NCI-H1417 treated with DMSO at 0.1 percent for 48 hours (cell line): ENCODE data around the gene HCN3.
A peak's percentile ranks its signal among the peaks of the same experiment; 100 is the strongest.
"Not testable (repeated sequence)": the region's sequence is repeated elsewhere in the genome, so short reads cannot be mapped to it uniquely, and the experiment has no call there.

Experiments used
- DNase-seq: peaks from one replicate; lab custom pipeline; 2025; lab: John Stamatoyannopoulos, UW

The HCN3 gene

DNA sequence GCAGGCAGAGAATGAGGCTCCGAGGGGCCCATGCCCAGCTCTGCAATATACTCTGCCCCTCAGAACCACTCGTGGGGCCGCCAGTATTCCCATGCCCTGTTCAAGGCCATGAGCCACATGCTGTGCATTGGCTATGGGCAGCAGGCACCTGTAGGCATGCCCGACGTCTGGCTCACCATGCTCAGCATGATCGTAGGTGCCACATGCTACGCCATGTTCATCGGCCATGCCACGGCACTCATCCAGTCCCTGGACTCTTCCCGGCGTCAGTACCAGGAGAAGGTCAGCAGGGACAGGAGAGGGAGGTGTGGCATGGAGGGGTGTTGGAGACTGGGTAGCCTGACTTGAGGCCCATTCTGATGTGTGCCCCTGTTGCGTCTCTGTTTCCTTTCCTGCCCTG is 7.2 kb downstream of the HCN3 start:
- DNase-seq, result no peak

DNA sequence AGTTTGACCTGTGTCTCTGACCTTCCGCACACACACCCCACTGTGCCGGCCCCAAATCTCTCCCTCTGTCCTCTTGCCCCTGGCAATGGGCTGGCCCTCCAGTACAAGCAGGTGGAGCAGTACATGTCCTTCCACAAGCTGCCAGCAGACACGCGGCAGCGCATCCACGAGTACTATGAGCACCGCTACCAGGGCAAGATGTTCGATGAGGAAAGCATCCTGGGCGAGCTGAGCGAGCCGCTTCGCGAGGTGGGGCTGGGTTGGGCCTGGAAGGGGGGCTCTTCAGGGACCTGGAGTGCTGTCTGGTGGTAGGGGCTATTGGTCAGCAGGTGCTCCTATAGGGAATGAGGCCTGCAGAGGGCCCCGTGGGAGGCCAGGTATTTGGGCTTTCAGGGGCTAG is 7.8 kb downstream of the HCN3 start:
- DNase-seq, result no peak

DNA sequence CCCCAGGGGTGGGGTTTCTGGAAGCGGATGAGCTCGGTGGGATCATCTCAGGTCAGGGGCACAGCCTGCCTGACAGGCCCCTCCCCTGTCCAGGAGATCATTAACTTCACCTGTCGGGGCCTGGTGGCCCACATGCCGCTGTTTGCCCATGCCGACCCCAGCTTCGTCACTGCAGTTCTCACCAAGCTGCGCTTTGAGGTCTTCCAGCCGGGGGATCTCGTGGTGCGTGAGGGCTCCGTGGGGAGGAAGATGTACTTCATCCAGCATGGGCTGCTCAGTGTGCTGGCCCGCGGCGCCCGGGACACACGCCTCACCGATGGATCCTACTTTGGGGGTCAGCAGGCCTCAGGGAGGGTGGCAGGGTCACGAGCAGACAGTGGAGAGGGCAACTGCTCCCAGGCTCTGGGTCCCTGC is 8.4 kb downstream of the HCN3 start:
- no peak for DNase-seq

DNA sequence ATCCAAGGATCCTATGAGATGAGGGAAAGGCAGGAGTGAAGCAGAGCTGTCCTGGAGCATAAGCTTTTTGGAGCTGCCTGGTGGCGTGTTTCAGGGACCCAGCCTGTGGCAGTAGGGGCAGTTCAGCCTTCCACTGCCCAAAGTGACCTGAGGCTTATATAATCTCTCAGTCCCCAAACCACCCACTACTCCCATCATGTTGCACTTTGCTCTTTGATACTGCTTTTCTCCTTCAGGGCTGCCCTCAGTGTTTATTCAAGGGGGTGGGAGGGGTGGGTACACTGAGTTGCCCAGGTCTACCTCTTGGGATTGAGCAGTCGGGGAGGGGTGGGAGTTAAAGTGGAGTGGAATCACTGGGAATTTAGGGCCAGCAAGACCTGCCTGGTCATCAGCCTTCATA is 9.3 kb downstream of the HCN3 start:
- DNase-seq, result no peak

DNA sequence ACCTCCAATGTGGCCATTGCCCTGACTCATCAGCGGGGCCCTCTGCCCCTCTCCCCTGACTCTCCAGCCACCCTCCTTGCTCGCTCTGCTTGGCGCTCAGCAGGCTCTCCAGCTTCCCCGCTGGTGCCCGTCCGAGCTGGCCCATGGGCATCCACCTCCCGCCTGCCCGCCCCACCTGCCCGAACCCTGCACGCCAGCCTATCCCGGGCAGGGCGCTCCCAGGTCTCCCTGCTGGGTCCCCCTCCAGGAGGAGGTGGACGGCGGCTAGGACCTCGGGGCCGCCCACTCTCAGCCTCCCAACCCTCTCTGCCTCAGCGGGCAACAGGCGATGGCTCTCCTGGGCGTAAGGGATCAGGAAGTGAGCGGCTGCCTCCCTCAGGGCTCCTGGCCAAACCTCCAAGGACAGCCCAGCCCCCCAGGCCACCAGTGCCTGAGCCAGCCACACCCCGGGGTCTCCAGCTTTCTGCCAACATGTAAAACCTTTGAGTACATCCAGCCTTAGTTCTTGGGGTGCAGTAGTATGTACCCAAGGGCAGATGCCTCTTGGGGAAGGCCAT is 10.8 kb downstream of the HCN3 start:
- DNase-seq, result no peak

DNA sequence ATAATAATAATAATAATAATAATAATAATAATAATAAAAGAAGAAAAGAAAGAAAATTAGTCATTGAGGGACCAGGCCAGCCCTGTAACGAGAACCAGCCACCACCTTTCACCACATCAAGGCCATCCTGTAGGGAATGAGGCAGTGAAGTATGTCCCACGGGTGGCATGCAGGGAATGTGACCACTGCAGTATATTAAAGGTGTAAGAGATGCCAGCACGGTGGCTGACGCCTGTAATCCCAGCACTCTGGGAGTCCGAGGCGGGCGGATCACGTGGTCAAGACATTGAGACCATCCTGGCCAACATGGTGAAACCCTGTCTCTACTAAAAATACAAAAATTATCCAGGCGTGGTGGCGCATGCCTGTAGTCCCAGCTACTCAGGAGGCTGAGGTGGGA is 13.7 kb downstream of the HCN3 start:
- not testable (repeated sequence) for DNase-seq

DNA sequence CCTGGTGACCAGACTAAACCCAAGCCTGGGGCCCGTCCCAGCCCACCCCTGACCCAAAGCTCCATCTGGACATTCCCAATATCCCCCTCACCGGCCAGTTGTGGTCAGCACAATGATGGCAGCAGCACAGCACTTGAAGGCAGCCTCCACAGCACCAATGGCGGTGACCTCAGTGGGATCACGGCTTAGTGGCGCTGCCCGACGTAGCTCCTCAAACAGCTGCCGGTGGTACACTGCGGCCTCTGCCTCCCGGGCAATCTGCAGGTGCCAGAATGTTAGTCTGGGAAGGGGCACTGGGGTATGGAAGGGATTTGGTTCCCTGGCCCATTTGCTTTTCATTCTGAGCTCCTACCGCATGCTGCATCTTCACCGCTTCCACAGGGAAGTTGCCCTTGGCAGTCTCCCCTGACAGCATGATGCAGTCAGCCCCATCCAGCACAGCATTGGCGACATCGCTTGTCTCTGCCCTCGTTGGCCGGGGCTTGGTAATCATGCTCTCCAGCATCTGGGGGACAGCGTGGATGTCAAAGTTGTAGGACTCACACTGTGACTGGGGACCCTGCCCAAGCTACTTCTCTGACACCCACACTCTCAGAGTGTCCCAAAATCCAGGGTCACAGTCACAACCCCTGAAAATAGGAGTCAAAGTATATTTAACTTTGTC is 16.0 kb downstream of the HCN3 start:
- DNase-seq, result no peak

DNA sequence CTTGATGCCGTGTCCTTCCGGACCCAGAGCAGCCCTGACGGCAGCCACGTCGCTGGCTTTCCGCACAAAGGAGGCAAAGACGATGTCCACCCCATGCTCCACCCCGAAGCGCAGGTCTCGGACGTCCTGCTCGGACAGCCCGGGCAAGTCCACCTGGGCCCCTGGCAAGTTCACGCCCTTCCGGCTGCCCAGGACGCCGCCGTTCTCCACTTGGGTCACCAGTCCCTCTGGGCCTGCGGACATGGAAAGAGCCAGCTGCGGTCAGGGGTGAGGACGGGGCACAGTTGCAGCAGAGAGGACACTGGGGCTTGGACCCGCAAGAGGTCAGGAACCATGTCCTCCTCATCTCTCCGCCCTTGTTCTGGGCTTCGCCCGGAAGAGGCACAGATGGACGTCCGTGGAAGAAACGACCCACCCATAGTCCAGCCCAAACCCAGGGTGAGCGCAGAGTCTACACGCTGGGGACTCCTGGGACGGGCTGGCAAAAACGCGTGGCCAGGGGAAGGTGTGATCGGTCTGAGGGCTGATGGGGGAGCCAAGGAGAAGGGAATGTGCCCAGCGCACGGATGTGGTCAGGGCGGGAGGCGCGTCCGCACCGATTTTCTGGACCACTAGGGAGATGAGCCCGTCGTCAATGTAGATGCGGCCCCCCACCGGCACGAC is 17.4 kb downstream of the HCN3 start:
- DNase-seq, result no peak

DNA sequence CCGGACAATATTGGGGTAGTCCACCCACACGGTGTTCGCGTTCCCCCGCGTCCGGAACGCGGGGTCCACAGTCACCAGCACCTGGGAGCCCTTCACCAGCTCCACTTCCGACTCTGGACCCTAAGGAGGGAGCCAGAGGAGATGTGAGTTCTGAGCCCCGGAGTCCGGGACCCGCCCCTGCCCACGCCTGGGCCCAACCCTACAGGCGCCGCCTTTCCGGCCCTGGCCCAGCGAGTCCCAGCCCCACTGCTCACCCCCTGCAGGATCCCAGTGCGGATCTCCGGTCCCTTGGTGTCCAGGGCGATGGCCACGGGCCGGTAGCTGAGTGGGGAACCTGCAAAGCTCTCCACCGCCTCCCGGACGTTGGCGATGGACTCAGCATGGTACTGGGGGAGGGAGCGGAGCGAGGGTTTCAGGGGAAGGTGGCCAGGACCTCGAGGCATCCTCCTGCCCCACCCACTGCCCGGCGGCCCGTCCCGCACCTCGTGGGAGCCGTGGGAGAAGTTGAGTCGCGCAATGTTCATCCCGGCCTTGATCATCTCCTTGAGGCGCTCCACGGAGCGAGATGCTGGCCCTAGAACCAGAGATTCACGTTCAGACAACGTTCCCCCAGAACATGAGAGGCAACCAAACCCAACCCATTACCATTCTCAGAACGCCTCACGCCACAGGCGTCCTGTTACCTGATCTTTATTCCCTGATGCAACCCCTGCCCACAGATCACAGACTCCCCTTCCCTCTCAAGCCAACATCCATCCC is 18.1 kb downstream of the HCN3 start:
- DNase-seq, result no peak

DNA sequence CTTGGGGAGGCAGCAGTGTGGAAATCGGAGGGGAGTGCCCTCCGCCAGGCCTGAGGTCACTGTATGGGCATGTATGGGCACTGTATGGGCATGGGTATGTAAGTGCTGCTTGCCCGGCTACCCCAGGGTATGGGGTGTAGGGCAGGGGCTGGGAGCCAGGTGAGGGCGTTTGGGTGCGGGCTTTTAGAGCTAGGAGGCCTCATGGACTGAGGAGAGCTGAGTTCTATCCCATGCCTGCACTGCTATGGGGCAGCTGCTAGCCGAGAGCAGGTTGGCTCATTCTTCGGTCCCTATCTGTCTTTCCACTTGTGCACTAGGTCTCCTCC is 18.6 kb downstream of the HCN3 start:
- DNase-seq, result no peak

DNA sequence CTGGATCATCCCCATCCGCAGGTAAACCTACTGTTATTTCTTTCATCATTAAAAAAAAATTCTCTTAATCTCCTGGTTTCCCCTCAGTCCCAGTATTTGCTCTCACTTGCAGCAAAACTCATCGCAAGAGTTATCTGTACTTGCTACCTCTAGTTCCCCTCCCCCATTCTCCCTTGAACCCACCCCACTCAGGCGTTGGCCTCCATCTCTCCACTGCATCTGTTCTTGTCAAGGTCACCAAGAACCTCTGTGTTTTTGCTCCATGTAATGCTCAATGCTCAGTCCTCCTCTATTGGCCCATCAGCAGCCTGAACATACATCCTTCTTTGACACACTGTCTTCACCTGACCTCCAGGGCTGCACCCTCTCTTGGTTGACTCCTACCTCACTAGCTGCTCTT is 19.4 kb downstream of the HCN3 start:
- DNase-seq, result no peak

DNA sequence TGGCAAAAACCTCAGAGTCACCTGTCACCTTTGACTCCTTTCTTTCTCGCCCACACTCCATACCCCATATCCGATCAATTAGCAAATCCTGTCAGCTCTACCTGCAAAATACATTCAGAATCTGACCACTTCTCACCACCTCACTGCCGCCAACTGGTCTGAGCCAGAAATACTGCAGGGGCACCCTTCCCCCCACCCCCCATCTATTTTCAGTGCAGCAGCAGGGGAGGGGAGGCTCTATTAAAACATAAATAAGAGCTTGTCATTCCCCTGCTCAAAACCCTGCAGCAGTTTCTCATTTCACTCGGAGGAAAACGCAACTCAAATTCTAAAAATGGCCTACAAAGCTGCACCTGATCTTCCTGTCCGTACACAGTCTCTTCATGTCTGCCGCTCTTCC is 20.1 kb downstream of the HCN3 start:
- DNase-seq, result no peak

DNA sequence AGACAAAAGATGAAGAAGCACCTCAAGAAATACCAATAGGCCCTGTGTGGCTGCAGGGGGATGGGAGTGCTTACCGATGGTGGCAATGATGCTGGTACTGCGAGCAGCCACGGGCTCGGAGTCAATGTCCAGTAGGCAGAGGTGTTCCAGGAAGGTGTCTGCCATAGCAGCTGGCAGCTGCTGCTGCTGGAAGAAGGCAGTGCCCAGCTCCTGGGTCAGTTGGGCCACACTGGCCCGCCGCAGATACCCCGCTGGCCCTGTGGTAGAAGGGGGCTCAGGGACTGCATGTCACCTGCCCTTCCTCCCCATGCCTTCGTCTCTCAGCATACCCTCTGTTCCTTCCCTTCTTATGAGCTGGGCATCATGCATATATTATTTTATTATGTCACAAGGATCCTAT is 22.8 kb downstream of the HCN3 start:
- DNase-seq, result no peak

DNA sequence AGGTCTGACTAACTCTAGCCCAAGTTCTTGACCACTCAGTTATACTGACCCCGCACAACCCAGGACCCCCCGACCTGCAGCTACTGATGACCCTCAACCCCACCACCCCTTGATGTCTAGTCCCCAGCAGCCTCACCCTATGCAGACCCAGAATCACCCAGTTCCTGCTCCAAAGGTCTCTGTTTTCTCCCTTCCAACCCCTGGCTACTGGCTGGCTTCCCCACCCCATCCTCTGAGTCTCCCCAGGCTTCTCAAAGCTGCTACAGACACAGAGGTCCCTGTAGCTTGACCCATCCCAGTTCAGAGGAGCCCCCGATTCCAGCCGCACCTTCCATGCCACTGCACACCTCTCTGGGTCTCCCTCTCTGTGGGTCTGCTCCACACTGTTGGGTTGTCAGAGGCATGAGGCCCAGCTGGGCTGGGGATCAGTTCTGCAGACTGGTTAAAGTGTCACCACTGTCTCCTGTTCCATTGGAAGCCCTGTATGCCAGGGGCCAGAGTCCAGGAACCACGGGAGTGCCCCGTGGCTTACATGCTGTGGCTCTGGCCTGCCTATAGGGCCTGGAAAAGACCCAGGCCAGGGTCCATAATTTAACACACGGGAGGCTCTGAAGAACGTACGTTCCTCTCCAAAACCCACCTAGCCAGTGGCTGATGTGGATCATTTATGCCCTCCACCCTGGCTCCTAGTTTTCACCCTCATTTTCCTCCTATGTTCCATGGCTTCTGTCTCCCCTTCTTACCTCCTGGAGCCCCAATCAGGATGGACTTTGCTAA is 23.5 kb downstream of the HCN3 start:
- DNase-seq, result no peak

DNA sequence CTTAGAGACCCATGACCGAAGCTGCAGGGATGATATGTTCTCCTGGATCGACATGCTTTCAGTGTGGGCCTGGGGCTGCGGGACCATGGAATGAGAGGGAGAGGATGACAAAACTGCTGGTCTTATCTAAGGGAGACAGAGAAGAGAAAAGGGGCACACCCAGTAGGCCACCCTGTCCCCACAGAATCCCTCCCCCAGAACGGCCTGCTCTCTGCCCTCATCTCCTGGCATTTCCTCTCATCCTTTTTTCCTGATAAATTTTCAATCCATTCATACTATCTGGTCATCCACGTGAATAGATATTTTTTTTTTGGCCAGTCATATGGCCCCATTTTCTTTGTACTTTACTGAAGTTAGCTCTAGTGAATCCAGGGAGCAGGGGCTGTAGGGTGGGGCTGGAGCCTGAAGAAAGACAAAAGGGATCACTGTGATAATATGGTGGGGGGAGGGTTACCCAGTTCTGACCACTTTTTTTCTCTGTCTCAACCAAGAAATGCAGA is 24.1 kb downstream of the HCN3 start, which contains the start of gene PKLR:
Gene PKLR, minus strand, starts transcription at position 97 of the 500 bp plus-strand sequence. Its CDS starts 43 bp downstream, at position 54.
- DNase-seq, result no peak

DNA sequence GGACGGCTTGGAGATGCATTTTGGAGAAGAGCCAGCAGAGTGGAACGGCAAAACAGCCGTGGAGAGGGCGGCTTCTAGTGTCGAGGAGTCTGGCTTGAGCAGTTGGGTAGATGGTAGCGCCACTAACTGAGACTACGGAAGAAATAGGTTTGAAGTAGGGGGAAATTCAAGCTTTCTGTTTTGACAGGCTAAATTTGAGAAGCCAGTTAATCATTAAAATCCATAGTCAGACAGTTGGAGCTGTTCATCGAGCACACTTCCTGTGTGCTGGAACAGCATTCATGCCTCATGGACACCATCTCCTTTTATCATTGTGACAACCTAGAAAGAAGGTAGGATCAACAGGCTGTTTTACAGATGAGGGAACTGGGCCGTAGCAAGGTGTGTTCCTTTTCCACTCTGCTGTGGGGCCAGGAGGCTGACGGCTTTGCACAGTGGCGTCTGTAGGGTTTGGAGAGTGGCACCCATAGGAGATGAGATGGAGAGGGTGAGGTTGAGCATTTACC is 27.3 kb downstream of the HCN3 start:
- DNase-seq, result no peak

DNA sequence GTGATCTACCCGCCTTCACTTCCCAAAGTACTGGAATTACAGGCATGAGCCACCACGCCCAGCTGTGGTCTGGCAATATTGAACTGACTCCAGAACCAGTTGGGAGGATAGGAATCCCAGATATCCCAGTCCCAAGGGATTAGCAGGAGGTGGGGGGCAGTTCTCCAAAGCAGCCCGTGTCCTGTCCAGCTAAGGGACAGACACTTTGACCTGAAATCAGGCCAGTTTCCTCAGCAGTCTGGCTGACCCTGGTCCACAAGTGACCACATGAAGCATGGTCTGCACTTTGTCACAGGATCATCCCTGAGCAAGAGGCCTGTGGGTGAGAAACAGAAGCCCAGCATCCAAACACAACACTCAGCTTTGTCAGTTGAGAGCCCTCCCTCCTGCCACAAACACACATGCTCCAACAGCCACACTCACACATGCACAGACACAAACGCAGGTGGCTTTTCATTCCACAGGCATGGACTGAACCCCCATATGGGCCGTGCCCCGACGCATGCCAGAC is 28.7 kb downstream of the HCN3 start:
- DNase-seq, result no peak

DNA sequence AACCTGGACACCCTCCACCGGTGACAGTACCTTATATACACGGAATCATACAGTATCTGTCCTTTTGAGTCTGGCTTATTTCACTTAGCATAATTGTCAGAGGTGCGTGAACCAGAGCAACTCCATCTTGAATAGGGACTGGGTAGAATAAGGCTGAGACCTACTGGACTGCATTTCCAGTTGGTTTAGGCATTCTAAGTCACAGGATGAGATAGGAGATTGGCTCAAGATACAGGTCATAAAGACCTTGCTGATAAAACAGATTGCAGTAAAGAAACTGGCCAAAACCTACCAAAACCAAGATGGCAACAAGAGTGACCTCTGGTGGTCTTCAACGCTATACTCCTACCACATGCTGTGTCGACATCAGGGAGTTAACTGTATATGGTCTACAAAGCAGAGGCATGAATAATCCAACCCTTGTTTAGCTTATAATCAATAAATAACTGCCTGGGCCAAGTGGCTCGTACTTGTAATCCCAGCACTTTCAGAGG is 30.0 kb downstream of the HCN3 start:
- no peak for DNase-seq

DNA sequence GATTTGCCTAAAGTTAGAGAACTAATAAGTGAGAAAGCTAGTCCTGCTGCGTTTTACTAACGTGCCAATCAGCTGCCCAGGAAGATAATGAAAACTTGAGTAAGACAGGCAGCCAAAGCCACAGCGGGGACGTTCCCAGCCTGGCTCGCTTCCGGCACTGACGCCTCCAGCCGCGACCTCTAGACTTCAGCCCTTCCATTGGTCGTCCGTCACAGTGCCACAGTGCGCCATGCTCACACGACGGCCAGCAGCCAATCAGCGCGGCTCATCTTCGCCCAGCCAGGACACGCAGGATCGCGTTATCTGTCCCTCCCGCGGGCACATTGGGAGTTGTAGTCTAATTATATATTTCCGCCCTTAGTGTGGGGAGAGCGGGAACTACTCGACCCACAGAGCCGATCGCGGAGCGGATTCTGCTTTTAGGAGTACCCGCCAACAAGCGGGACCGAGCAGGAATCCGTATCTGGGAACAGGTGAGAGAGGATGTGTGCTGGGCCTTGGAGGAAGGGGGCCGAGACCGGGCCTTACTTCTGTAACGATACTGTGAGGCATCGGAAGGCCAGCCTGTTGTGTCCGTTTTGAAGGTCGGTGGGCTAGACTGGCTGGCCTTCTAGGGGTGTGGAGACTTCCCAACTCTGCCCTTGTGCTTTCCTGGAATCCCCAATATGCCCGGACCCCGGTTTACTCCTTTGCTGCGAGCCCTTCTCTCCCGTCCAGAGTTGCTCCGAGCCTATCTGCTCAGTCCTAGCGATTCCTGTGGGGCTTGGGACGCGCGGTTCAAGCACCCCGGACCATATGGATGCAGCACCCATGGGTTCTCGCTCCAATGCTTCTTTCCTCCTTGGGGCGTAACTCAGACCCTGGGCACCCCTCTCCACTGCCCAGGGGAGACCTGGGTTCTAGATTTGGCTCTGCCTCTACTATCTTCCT is 31.5 kb downstream of the HCN3 start, which contains the start of gene FDPS:
Gene FDPS, plus strand, starts transcription at position 374 of the 930 bp plus-strand sequence. CDS start 924 bp downstream, outside the sequence.
- DNase-seq, result peak; percentile 89

DNA sequence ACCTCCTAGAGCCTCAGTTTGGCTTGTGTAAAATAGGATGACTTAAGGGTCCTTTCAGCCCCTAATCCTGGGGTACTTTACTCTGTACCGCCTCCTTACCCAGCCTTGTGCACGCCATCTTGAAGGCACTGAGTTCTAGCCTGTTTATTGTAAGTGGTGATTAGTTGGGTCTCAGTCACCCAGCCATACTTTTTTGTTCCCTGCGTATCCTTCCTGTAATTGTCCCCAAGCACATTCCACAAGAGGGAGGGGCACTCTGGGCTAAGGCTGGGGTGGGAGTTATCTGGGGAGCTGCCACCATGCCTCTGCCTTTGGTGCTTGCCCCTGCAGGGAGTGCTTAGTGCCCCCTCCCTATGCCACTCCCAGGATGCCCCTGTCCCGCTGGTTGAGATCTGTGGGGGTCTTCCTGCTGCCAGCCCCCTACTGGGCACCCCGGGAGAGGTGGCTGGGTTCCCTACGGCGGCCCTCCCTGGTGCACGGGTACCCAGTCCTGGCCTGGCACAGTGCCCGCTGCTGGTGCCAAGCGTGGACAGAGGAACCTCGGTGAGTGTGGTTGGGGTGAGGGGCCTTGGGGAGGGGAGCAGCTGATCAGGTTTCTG is 32.3 kb downstream of the HCN3 start:
- DNase-seq, result no peak
